ENCODE data around the gene PEF1.

Gene PEF1

GRCh38 chr1:31580513-31580870 is 64.2 kb downstream of the PEF1 start:
- H3K27me3 Mint-ChIP-seq: peaks cover 9 to 13% of the 10 kb centered on the region in 2 donors
- no peaks in the 10 kb centered on the region for H3K9me3 Mint-ChIP-seq
- DNase-seq (no peak), ATAC-seq (replicated peaks) (no peak)
- H3K4me3 Mint-ChIP-seq: no peak overlapping the region
- H3K4me1 Mint-ChIP-seq: peaks cover 6 to 7% of the 10 kb centered on the region in 2 donors
- no peaks in the 10 kb centered on the region for H3K36me3 Mint-ChIP-seq
- H3K27ac Mint-ChIP-seq: no peak overlapping the region
